OCI-LY7 (cell line): ENCODE measurements around the gene CNKSR3. TPM values are rescaled to one million over a fixed set of nuclear protein-coding genes. Genes with fewer than 3 reads are reported as not detected.

Experiments
- BruUV-seq: library from RNA; stranded (reverse); fragments of 400-500 nt; replicated peaks from 2 replicates; lab custom pipeline; 2021; lab: Mats Ljungman, UMichigan
- CTCF ChIA-PET: fragments of 300-600 bp; sonication (Branson Sonifier 250); formaldehyde crosslinking; loops from one replicate; lab custom pipeline; 2022; ENCODE audit warnings: antibody characterized with exemption; ENCODE audit not compliant: unreplicated experiment; lab: Charles Lee
- POLR2A ChIA-PET: fragments of 300-600 bp; sonication (Branson Sonifier 250); formaldehyde crosslinking; loops from one replicate; lab custom pipeline; 2022; ENCODE audit warnings: antibody characterized with exemption; lab: Charles Lee
- DNase-seq: peaks from one replicate; pipeline ENCODE4 v3.0.0-alpha.2; 2015; ENCODE audit warnings: low spot score
- H2AFZ ChIP-seq: fragments of 200-600 bp; sonication (generic), shearing (Covaris generic); 2 replicates; pipeline ENCODE4 v1.6.1; 2014; ENCODE audit warnings: mild to moderate bottlenecking, antibody characterized with exemption, low read length, moderate library complexity
- H3K27ac ChIP-seq: fragments of 200-600 bp; sonication (generic); 2 replicates; pipeline ENCODE4 v1.5.1; 2014; ENCODE audit warnings: mixed run types, low read depth, mild to moderate bottlenecking, moderate library complexity, low read length, inconsistent platforms; ENCODE audit not compliant: poor library complexity, severe bottlenecking
- H3K36me3 ChIP-seq: fragments of 200-600 bp; sonication (generic); 2 replicates; pipeline ENCODE4 v1.6.1; 2014; ENCODE audit warnings: mild to moderate bottlenecking, antibody characterized with exemption, low read length, moderate library complexity, mixed read lengths; ENCODE audit not compliant: insufficient read depth
- H3K4me1 ChIP-seq: fragments of 200-600 bp; sonication (generic); 2 replicates; pipeline ENCODE4 v1.5.1; 2014; ENCODE audit warnings: mild to moderate bottlenecking, low read length; ENCODE audit not compliant: insufficient read depth, poor library complexity, severe bottlenecking
- H3K4me2 ChIP-seq: fragments of 200-600 bp; sonication (generic); 2 replicates; pipeline ENCODE4 v1.6.1; 2014; ENCODE audit warnings: mild to moderate bottlenecking, low read length
- H3K4me3 ChIP-seq: fragments of 200-600 bp; sonication (generic); 2 replicates; pipeline ENCODE4 v1.5.1; 2014; ENCODE audit warnings: mild to moderate bottlenecking, low read depth, low read length; ENCODE audit not compliant: poor library complexity, severe bottlenecking
- H3K79me2 ChIP-seq: fragments of 200-600 bp; sonication (generic); 2 replicates; pipeline ENCODE4 v1.6.1; 2016; ENCODE audit warnings: low read depth, mild to moderate bottlenecking, low read length, moderate library complexity, mixed read lengths; ENCODE audit not compliant: insufficient read depth
- H3K9me2 ChIP-seq: fragments of 200-600 bp; sonication (generic); 2 replicates; pipeline ENCODE4 v1.6.1; 2016; ENCODE audit warnings: mild to moderate bottlenecking, low read length, mixed read lengths; ENCODE audit not compliant: insufficient read depth
- H3K9me3 ChIP-seq: fragments of 200-600 bp; sonication (generic); 2 replicates; pipeline ENCODE4 v1.6.1; 2014; ENCODE audit warnings: mild to moderate bottlenecking, mixed run types, low read length, mixed read lengths
- H4K20me1 ChIP-seq: fragments of 200-600 bp; sonication (generic); 2 replicates; pipeline ENCODE4 v1.6.1; 2014; ENCODE audit warnings: mild to moderate bottlenecking, antibody characterized with exemption, low read length, moderate library complexity, mixed read lengths; ENCODE audit not compliant: insufficient read depth
- EZH2phosphoT487 ChIP-seq: fragments of 200-600 bp; sonication (generic); IDR thresholded peaks from 2 replicates; pipeline ENCODE4 v1.6.1; 2018; ENCODE audit warnings: low read depth, borderline replicate concordance, mild to moderate bottlenecking, mixed run types, antibody characterized with exemption, low read length, moderate library complexity, mixed read lengths
- intact Hi-C: fragments of 100-400 bp; cut with micrococcal nuclease; formaldehyde crosslinking; loops from one replicate; pipeline ENCODE4 v1.10.0; 2022; ENCODE audit not compliant: unreplicated experiment
- total RNA-seq, 2 experiments: library from RNA; depleted of rRNA in 1 of 2; stranded (reverse); fragments of >200 nt in 1 of 2; shearing (Covaris generic) in 1 of 2; gene quantifications; 2 replicates each; pipeline ENCODE4 v1.2.3, GENCODE V29; 2014 to 2022
- TF ChIP-seq, protein P1 (sequence below): fragments of 200-600 bp; sonication (generic); conservative IDR thresholded peaks from 2 replicates; pipeline ENCODE4 v1.5.1; 2014; ENCODE audit warnings: mild to moderate bottlenecking, antibody characterized with exemption, low read length, moderate library complexity, mixed read lengths

The CNKSR3 gene
- total RNA-seq, 2 experiments from 2014 or later = not detected

DNA sequence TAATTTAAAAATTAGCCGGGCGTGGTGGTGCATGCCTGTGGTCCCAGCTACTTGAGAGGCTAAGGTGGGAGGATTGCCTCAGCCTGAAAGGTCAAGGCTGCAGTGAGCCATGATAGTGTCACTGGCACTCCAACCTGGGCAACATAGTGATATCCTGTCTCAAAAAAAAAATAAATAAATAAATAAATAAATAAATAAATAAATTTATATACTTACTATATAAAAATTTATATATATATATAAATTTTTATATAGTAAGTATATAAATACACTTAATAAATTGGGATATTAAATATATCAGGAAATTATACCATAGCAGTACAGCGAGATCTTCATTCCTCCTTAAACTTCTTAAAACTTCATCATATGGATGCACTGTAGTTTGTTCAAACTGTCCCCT is 130.9 kb downstream of the CNKSR3 start:
- intact Hi-C loops = loop anchor here (10.0 kb wide), 1 partner anchor 225 kb away; no protein-coding TSS in a partner anchor
- no peaks in the 10 kb centered on the region for H3K36me3 ChIP-seq
- no peak overlapping the region for H3K4me3 ChIP-seq
- H2AFZ ChIP-seq = no peak overlapping the region
- H3K27ac ChIP-seq = no peak overlapping the region
- BruUV-seq = no TSS peak
- ChIA-PET CTCF (no interaction called here), POLR2A (no interaction called here)
- H3K4me2 ChIP-seq = no peak overlapping the region
- TF ChIP-seq, protein P1, sequence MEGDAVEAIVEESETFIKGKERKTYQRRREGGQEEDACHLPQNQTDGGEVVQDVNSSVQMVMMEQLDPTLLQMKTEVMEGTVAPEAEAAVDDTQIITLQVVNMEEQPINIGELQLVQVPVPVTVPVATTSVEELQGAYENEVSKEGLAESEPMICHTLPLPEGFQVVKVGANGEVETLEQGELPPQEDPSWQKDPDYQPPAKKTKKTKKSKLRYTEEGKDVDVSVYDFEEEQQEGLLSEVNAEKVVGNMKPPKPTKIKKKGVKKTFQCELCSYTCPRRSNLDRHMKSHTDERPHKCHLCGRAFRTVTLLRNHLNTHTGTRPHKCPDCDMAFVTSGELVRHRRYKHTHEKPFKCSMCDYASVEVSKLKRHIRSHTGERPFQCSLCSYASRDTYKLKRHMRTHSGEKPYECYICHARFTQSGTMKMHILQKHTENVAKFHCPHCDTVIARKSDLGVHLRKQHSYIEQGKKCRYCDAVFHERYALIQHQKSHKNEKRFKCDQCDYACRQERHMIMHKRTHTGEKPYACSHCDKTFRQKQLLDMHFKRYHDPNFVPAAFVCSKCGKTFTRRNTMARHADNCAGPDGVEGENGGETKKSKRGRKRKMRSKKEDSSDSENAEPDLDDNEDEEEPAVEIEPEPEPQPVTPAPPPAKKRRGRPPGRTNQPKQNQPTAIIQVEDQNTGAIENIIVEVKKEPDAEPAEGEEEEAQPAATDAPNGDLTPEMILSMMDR = no peak
- TF ChIP-seq EZH2phosphoT487 = no peak
- no peaks in the 10 kb centered on the region for H3K9me2 ChIP-seq
- DNase-seq = no peak
- no peaks in the 10 kb centered on the region for H3K4me1 ChIP-seq
- H3K79me2 ChIP-seq = no peaks in the 10 kb centered on the region
- no peaks in the 10 kb centered on the region for H4K20me1 ChIP-seq
- no peaks in the 10 kb centered on the region for H3K9me3 ChIP-seq

DNA sequence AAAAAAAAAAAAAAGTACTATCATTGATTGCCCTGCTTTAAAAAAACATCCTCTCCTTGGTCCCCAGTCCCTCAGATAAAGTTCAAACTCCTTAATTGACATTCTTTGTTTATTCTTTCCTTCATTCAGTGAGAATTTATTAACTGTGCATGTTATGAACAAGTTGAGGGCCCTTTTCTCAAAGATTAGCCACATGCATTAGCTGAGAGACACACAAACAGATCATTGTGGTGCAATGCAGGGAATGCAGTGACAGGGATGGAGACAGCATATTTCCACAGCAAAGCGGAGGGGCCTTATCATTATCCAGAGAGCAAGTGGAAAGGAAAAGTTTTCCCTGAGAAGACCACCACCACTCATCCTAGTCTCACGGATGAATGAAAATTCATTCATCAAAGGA is 132.0 kb downstream of the CNKSR3 start:
- H4K20me1 ChIP-seq = no peaks in the 10 kb centered on the region
- 0 out of 2 replicates have a peak, but pooled peaks cover 4% of the 10 kb centered on the region for H3K9me3 ChIP-seq
- TF ChIP-seq, protein P1 = no peak
- no peak for TF ChIP-seq EZH2phosphoT487
- H3K36me3 ChIP-seq = no peaks in the 10 kb centered on the region
- no TSS peak for BruUV-seq
- DNase-seq = no peak
- no peak overlapping the region for H3K27ac ChIP-seq
- H3K4me3 ChIP-seq = no peak overlapping the region
- H3K4me1 ChIP-seq = no peaks in the 10 kb centered on the region
- ChIA-PET CTCF (no interaction called here), POLR2A (no interaction called here)
- no peak overlapping the region for H2AFZ ChIP-seq
- H3K9me2 ChIP-seq = no peaks in the 10 kb centered on the region
- intact Hi-C loops = loop anchor here (10.0 kb wide), 1 partner anchor 224 kb away; no protein-coding TSS in a partner anchor
- no peaks in the 10 kb centered on the region for H3K79me2 ChIP-seq
- H3K4me2 ChIP-seq = no peak overlapping the region

- no peak for TF ChIP-seq EZH2phosphoT487
- TF ChIP-seq, protein P1 = no peak
- no peak overlapping the region for H3K27ac ChIP-seq
- no peaks in the 10 kb centered on the region for H3K4me1 ChIP-seq
- H4K20me1 ChIP-seq = no peaks in the 10 kb centered on the region
- no TSS peak for BruUV-seq
- H3K36me3 ChIP-seq = no peaks in the 10 kb centered on the region
- CTCF ChIA-PET = no interaction called here
- POLR2A ChIA-PET = no interaction called here
- H3K4me2 ChIP-seq = no peak overlapping the region
- intact Hi-C loops = loop anchor here (10.0 kb wide), 1 partner anchor 223 kb away; no protein-coding TSS in a partner anchor
- DNase-seq = no peak
- H3K9me3 ChIP-seq = 0 out of 2 replicates have a peak, but pooled peaks cover 4% of the 10 kb centered on the region
- no peak overlapping the region for H3K4me3 ChIP-seq
- H3K79me2 ChIP-seq = no peaks in the 10 kb centered on the region
- H2AFZ ChIP-seq = no peak overlapping the region
- no peaks in the 10 kb centered on the region for H3K9me2 ChIP-seq
Measured at GRCh38 chr6:154377726-154378125, 132.8 kb downstream of the CNKSR3 start.
